HG02588 (cell line): ENCODE data around the gene CGNL1.

Source experiments
- ATAC-seq: cut with Tn5 transposase; IDR thresholded peaks from one replicate; pipeline ENCODE4 v1.9.1; 2021; ENCODE audit warnings: mild to moderate bottlenecking, moderate library complexity; ENCODE audit not compliant: unreplicated experiment

The CGNL1 gene

GRCh38 chr15:57353317-57353804, 22.9 kb upstream of the CGNL1 start:
- ATAC-seq: no peak

- ATAC-seq: no peak
Observed at GRCh38 chr15:57354436-57355123, 21.7 kb upstream of the CGNL1 start.

- no peak for ATAC-seq
Observed at GRCh38 chr15:57355259-57355658, 21.0 kb upstream of the CGNL1 start.

GRCh38 chr15:57356178-57356577, 20.1 kb upstream of the CGNL1 start:
- no peak for ATAC-seq

- ATAC-seq: no peak
Observed at GRCh38 chr15:57356636-57357035, 19.7 kb upstream of the CGNL1 start.

GRCh38 chr15:57357799-57358198, 18.5 kb upstream of the CGNL1 start:
- no peak for ATAC-seq

- ATAC-seq: no peak
Observed at GRCh38 chr15:57358571-57358970, 17.7 kb upstream of the CGNL1 start.

GRCh38 chr15:57363661-57364060, 12.6 kb upstream of the CGNL1 start:
- ATAC-seq: no peak

GRCh38 chr15:57364282-57365007, 11.9 kb upstream of the CGNL1 start:
- no peak for ATAC-seq

GRCh38 chr15:57367556-57367955, 8.7 kb upstream of the CGNL1 start:
- no peak for ATAC-seq

GRCh38 chr15:57370929-57371328, 5.4 kb upstream of the CGNL1 start:
- ATAC-seq: no peak

- no peak for ATAC-seq
Observed at GRCh38 chr15:57373251-57373881, 2.9 kb upstream of the CGNL1 start.

- no peak for ATAC-seq
Observed at GRCh38 chr15:57373882-57374276, 2.4 kb upstream of the CGNL1 start.

GRCh38 chr15:57376696-57377477, 582 bp downstream of the CGNL1 start:
- no peak for ATAC-seq

GRCh38 chr15:57377478-57377847, 1.2 kb downstream of the CGNL1 start:
- no peak for ATAC-seq

- ATAC-seq: no peak
Observed at GRCh38 chr15:57379487-57379886, 3.2 kb downstream of the CGNL1 start.

GRCh38 chr15:57380854-57381253, 4.5 kb downstream of the CGNL1 start:
- no peak for ATAC-seq

- no peak for ATAC-seq
Observed at GRCh38 chr15:57382215-57382614, 5.9 kb downstream of the CGNL1 start.

- ATAC-seq: no peak
Observed at GRCh38 chr15:57382969-57383368, 6.7 kb downstream of the CGNL1 start.

- no peak for ATAC-seq
Observed at GRCh38 chr15:57384024-57384423, 7.7 kb downstream of the CGNL1 start.

GRCh38 chr15:57384816-57385215, 8.5 kb downstream of the CGNL1 start:
- ATAC-seq: no peak
